Measurements from ENCODE around the gene C12orf57. TPM values are rescaled to one million over a fixed set of nuclear protein-coding genes. Genes with fewer than 3 reads are reported as not detected.
A peak's percentile ranks its signal among the peaks of the same experiment; 100 is the strongest.

C12orf57 gene
- total RNA-seq, 1 experiment from 2014 or later = 111 TPM

GRCh38 chr12:6979453-6979852 lies 35.6 kb downstream of the C12orf57 start:
- no TSS peak for BruUV-seq (replicated peaks)
- Histone ChIP-seq H3K27me3 (replicated peaks; ENCODE audit: control insufficient read depth, insufficient read depth, low read length) (no peaks in the 10 kb centered on the region), H3K9me3 (no peaks in the 10 kb centered on the region), H3K4me3 (ENCODE audit: low read depth, low read length) (no peak overlapping the region), H3K4me1 (peaks cover 65% of the 10 kb centered on the region), H3K36me3 (ENCODE audit: control insufficient read depth, insufficient read depth, low read length) (peaks cover 16% of the 10 kb centered on the region)
- CTCF ChIA-PET = interaction anchor here (0.5 to 2.9 kb wide), 2 partner anchors 39 to 94 kb away, joined by 4 to 11 read pairs; partner anchors contain the start of gene LPCAT3
- POLR2A ChIA-PET = interaction anchor here (0.6 kb wide), 1 partner anchor 17 kb away, joined by 4 read pairs; no protein-coding TSS in a partner anchor
- no peak for TF ChIP-seq CTCF (IDR thresholded peaks at IDR 0.05; ENCODE audit: insufficient read depth in 1 of 2, low read depth in 1 of 2, low read length in 1 of 2, severe bottlenecking in 1 of 2, unreplicated experiment in 1 of 2)
- Mint-ChIP-seq H3K4me3 (ENCODE audit: unreplicated experiment) (peak overlapping the region; percentile 17), H3K27ac (ENCODE audit: unreplicated experiment) (peak overlapping the region; percentile 98), H3K36me3 (ENCODE audit: insufficient read depth, unreplicated experiment) (peaks cover 93% of the 10 kb centered on the region), H3K4me1 (ENCODE audit: low read depth, unreplicated experiment) (peaks cover 68% of the 10 kb centered on the region), H3K9me3 (ENCODE audit: unreplicated experiment) (no peaks in the 10 kb centered on the region), H3K27me3 (ENCODE audit: insufficient read depth, unreplicated experiment) (no peaks in the 10 kb centered on the region)
- intact Hi-C loops (cut with micrococcal nuclease; ENCODE audit: unreplicated experiment) = no loop called here
- DNase-seq = no peak

DNA sequence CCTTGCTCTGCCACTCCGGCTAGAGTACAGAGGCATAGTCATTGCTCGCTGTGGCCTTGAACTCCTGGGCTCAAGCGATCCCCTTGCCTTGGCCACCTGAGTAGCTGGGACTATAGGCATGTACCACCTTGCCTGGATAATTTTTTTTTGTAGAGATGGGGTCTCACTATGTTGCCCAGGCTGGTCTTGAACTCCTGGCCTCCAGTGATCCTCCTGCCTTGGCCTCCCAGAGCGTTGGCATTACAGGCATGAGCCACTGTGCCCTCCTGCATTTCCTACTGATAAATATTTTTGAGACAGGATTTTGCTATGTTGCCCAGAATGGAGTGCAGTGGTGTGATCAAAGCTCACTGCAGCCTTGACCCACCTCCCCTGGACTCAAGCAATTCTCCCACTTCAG lies 36.3 kb downstream of the C12orf57 start:
- Histone ChIP-seq H3K9me3 (no peaks in the 10 kb centered on the region), H3K4me3 (ENCODE audit: low read depth, low read length) (no peak overlapping the region), H3K36me3 (ENCODE audit: control insufficient read depth, insufficient read depth, low read length) (peaks cover 16% of the 10 kb centered on the region), H3K27me3 (replicated peaks; ENCODE audit: control insufficient read depth, insufficient read depth, low read length) (no peaks in the 10 kb centered on the region), H3K4me1 (peaks cover 68% of the 10 kb centered on the region)
- TF ChIP-seq CTCF (IDR thresholded peaks at IDR 0.05; ENCODE audit: insufficient read depth in 1 of 2, low read depth in 1 of 2, low read length in 1 of 2, severe bottlenecking in 1 of 2, unreplicated experiment in 1 of 2) = no peak
- no TSS peak for BruUV-seq (replicated peaks)
- peak overlapping the region; percentile 72 for H3K4me3 Mint-ChIP-seq (ENCODE audit: unreplicated experiment)
- no peaks in the 10 kb centered on the region for H3K27me3 Mint-ChIP-seq (ENCODE audit: insufficient read depth, unreplicated experiment)
- H3K27ac Mint-ChIP-seq (ENCODE audit: unreplicated experiment) = peak overlapping the region; percentile 98
- ChIA-PET POLR2A (interaction anchor here (1.4 to 1.9 kb wide), 2 partner anchors 33 to 89 kb away, joined by 4 to 17 read pairs; no protein-coding TSS in a partner anchor), CTCF (interaction anchor here (0.5 to 2.9 kb wide), 6 partner anchors 16 to 95 kb away, joined by 4 to 13 read pairs (median 8); partner anchors contain the start of genes C12orf57, LPCAT3 and RNU7-1)
- peaks cover 68% of the 10 kb centered on the region for H3K4me1 Mint-ChIP-seq (ENCODE audit: low read depth, unreplicated experiment)
- no peak for DNase-seq
- intact Hi-C loops (cut with micrococcal nuclease; ENCODE audit: unreplicated experiment) = no loop called here
- H3K9me3 Mint-ChIP-seq (ENCODE audit: unreplicated experiment) = no peaks in the 10 kb centered on the region
- peaks cover 91% of the 10 kb centered on the region for H3K36me3 Mint-ChIP-seq (ENCODE audit: insufficient read depth, unreplicated experiment)

DNA sequence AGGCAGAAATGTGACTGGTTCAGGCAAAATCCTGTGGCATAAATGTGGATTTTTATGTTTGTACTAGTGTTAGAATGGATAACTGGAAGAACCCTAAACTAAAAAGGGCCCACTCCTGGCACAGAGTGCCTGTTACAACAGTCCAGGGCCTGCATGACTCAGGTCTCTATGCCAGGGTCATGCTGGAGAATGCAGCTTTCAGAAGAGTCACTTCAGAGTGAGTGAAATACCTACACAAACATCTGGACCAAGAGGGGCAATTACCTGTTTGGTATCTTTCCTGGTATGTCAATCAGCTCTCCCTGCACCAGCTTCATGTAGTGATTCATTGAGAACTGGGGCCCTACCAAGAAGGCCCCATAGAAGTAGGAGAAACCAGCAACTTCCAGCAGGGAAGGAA lies 36.9 kb downstream of the C12orf57 start:
- Histone ChIP-seq H3K9me3 (no peaks in the 10 kb centered on the region), H3K4me3 (ENCODE audit: low read depth, low read length) (no peak overlapping the region), H3K36me3 (ENCODE audit: control insufficient read depth, insufficient read depth, low read length) (peaks cover 14% of the 10 kb centered on the region), H3K4me1 (peaks cover 62% of the 10 kb centered on the region), H3K27me3 (replicated peaks; ENCODE audit: control insufficient read depth, insufficient read depth, low read length) (no peaks in the 10 kb centered on the region)
- intact Hi-C loops (cut with micrococcal nuclease; ENCODE audit: unreplicated experiment) = loop anchor here (1.0 kb wide), 5 partner anchors 9 to 112 kb away; partner anchors contain the start of genes C1R and LPCAT3
- POLR2A ChIA-PET = interaction anchor here (0.5 to 1.9 kb wide), 12 partner anchors 15 to 951 kb away, joined by 3 to 20 read pairs (median 5); partner anchors contain the start of genes C12orf57, LPCAT3, RNU7-1 and SPSB2
- Mint-ChIP-seq H3K4me1 (ENCODE audit: low read depth, unreplicated experiment) (peaks cover 68% of the 10 kb centered on the region), H3K4me3 (ENCODE audit: unreplicated experiment) (peak overlapping the region; percentile 72), H3K27ac (ENCODE audit: unreplicated experiment) (peak overlapping the region; percentile 98), H3K9me3 (ENCODE audit: unreplicated experiment) (no peaks in the 10 kb centered on the region), H3K27me3 (ENCODE audit: insufficient read depth, unreplicated experiment) (no peaks in the 10 kb centered on the region), H3K36me3 (ENCODE audit: insufficient read depth, unreplicated experiment) (peaks cover 85% of the 10 kb centered on the region)
- no TSS peak for BruUV-seq (replicated peaks)
- CTCF ChIA-PET = interaction anchor here (0.6 to 2.4 kb wide), 9 partner anchors 15 to 129 kb away, joined by 3 to 13 read pairs (median 6); partner anchors contain the start of genes C12orf57, C1RL, LPCAT3 and RNU7-1
- DNase-seq = peak; percentile 68 to 77
- TF ChIP-seq CTCF (IDR thresholded peaks at IDR 0.05; ENCODE audit: insufficient read depth in 1 of 2, low read depth in 1 of 2, low read length in 1 of 2, severe bottlenecking in 1 of 2, unreplicated experiment in 1 of 2) = no peak

Measured in Caco-2 (cell line).